ENCODE results near the gene C6orf62. TPM values are rescaled to one million over a fixed set of nuclear protein-coding genes. Genes with fewer than 3 reads are reported as not detected.
"Not testable (repeated sequence)": the region's sequence is repeated elsewhere in the genome, so short reads cannot be mapped to it uniquely, and the experiment has no call there.

C6orf62 gene
- total and polyA plus RNA-seq, 4 donors, result 29.6 to 58.6 (median 49.4) TPM

DNA sequence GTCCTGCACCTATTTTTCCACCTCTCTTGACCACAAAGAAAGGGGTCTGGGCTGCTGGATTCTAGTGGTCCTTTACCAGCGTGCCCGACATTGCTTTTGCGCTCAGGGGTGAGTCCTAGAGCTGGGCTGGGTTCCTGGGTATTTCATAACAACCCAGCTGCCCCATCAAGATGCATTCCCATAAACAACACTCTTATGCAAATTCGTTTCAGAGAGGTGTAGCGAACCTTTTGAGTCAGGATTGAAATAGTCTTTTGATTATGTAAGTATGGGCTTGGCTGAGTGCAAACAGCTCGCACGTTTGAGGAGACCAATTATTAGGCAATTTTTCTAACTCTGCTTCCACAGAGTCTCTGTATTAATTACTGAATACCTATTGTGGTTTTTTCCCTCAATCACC is 38.4 kb downstream of the C6orf62 start:
- no peak overlapping the region for H3K27ac ChIP-seq (ENCODE audit: low read depth in 1 of 2, low read length in 2 of 2)

DNA sequence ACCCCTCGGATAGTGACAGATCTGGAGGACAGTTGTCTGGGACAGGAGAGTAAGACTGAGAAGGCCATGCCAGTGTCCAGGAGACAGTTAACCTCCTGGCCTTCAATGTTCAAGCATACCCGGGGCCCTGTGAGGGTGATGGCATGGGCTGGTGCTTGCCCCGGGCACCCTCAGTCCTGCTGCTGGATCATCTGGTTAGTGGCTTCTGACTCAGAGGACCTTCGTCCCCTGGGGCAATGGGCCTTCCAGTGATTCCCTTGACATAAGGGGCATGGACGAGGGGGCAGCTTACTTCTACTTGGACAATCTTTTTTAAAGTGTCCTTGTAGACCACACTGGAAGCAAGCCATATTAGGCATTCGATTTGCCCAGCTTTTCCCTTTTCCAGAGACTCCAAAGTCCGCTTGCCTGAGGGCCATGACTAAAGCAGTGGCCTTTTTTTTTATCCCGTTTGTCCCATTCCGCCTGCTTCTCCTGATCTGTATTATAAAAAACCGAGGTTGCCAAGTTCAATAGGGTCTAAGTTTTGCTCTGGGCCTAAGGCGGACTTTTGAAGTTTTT is 40.1 kb downstream of the C6orf62 start:
- not testable (repeated sequence) for H3K36me3 ChIP-seq (ENCODE audit: control insufficient read depth in 4 of 4, insufficient read depth in 3 of 4, low read depth in 1 of 4, low read length in 3 of 4); H3K27me3 ChIP-seq (ENCODE audit: control insufficient read depth in 4 of 4, insufficient read depth in 4 of 4, low read length in 3 of 4); H3K9ac ChIP-seq (ENCODE audit: low read depth in 1 of 2, low read length in 2 of 2); H3K4me3 ChIP-seq (ENCODE audit: low read depth in 1 of 3, low read length in 3 of 3); H3K9me3 ChIP-seq (ENCODE audit: control insufficient read depth in 4 of 4, low read length in 3 of 4); DNase-seq (ENCODE audit: low spot score)
- WGBS, result 46% methylated on average over 11 of the region's 11 CpGs
- Histone ChIP-seq H3K27ac (ENCODE audit: low read depth in 1 of 2, low read length in 2 of 2) (peak overlapping the region; percentile 12 to 56), H3K4me1 (ENCODE audit: control insufficient read depth in 4 of 4, insufficient read depth in 4 of 4, low read length in 3 of 4) (peaks cover 2 to 34% (median 17%) of the 10 kb centered on the region in 4 donors)
- TF ChIP-seq JUND (IDR thresholded peaks at IDR 0.05) (peak; percentile 26 to 66), SP1 (IDR thresholded peaks at IDR 0.05) (peak; percentile 72), HNF4G (IDR thresholded peaks at IDR 0.05) (peak; percentile 45), HNF4A (conservative IDR thresholded peaks at IDR 0.05) (peak; percentile 87 to 88), RXRA (IDR thresholded peaks at IDR 0.05) (peak; percentile 50 to 62), YY1 (IDR thresholded peaks at IDR 0.05) (peak; percentile 58)
- TF ChIP-seq, protein P1, sequence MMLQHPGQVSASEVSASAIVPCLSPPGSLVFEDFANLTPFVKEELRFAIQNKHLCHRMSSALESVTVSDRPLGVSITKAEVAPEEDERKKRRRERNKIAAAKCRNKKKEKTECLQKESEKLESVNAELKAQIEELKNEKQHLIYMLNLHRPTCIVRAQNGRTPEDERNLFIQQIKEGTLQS (IDR thresholded peaks at IDR 0.05), result peak; percentile 32

More for the DNA sequence above, 38.4 kb downstream of the C6orf62 start:
- WGBS, result 52% methylated on average over 7 of the region's 7 CpGs
- DNase-seq (ENCODE audit: low spot score), result no peak
- Histone ChIP-seq H3K4me1 (ENCODE audit: control insufficient read depth in 4 of 4, insufficient read depth in 4 of 4, low read length in 3 of 4) (peaks cover 2 to 34% (median 17%) of the 10 kb centered on the region in 4 donors), H3K4me3 (ENCODE audit: low read depth in 1 of 3, low read length in 3 of 3) (no peak overlapping the region), H3K27me3 (ENCODE audit: control insufficient read depth in 4 of 4, insufficient read depth in 4 of 4, low read length in 3 of 4) (no peaks in the 10 kb centered on the region), H3K9me3 (ENCODE audit: control insufficient read depth in 4 of 4, low read length in 3 of 4) (no peaks in the 10 kb centered on the region), H3K9ac (ENCODE audit: low read depth in 1 of 2, low read length in 2 of 2) (no peak overlapping the region), H3K36me3 (ENCODE audit: control insufficient read depth in 4 of 4, insufficient read depth in 3 of 4, low read depth in 1 of 4, low read length in 3 of 4) (no peaks in the 10 kb centered on the region)
- peak in 1 of 2 donors; percentile 2 for TF ChIP-seq HNF4A (conservative IDR thresholded peaks at IDR 0.05)
- TF ChIP-seq, protein P2, sequence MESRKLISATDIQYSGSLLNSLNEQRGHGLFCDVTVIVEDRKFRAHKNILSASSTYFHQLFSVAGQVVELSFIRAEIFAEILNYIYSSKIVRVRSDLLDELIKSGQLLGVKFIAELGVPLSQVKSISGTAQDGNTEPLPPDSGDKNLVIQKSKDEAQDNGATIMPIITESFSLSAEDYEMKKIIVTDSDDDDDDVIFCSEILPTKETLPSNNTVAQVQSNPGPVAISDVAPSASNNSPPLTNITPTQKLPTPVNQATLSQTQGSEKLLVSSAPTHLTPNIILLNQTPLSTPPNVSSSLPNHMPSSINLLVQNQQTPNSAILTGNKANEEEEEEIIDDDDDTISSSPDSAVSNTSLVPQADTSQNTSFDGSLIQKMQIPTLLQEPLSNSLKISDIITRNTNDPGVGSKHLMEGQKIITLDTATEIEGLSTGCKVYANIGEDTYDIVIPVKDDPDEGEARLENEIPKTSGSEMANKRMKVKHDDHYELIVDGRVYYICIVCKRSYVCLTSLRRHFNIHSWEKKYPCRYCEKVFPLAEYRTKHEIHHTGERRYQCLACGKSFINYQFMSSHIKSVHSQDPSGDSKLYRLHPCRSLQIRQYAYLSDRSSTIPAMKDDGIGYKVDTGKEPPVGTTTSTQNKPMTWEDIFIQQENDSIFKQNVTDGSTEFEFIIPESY (IDR thresholded peaks at IDR 0.05), result no peak
- no peak for TF ChIP-seq YY1 (IDR thresholded peaks at IDR 0.05)
- TF ChIP-seq, protein P3, sequence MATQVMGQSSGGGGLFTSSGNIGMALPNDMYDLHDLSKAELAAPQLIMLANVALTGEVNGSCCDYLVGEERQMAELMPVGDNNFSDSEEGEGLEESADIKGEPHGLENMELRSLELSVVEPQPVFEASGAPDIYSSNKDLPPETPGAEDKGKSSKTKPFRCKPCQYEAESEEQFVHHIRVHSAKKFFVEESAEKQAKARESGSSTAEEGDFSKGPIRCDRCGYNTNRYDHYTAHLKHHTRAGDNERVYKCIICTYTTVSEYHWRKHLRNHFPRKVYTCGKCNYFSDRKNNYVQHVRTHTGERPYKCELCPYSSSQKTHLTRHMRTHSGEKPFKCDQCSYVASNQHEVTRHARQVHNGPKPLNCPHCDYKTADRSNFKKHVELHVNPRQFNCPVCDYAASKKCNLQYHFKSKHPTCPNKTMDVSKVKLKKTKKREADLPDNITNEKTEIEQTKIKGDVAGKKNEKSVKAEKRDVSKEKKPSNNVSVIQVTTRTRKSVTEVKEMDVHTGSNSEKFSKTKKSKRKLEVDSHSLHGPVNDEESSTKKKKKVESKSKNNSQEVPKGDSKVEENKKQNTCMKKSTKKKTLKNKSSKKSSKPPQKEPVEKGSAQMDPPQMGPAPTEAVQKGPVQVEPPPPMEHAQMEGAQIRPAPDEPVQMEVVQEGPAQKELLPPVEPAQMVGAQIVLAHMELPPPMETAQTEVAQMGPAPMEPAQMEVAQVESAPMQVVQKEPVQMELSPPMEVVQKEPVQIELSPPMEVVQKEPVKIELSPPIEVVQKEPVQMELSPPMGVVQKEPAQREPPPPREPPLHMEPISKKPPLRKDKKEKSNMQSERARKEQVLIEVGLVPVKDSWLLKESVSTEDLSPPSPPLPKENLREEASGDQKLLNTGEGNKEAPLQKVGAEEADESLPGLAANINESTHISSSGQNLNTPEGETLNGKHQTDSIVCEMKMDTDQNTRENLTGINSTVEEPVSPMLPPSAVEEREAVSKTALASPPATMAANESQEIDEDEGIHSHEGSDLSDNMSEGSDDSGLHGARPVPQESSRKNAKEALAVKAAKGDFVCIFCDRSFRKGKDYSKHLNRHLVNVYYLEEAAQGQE (IDR thresholded peaks at IDR 0.05), result no peak
- TF ChIP-seq HNF4G (IDR thresholded peaks at IDR 0.05), result no peak
- TF ChIP-seq SP1 (IDR thresholded peaks at IDR 0.05), result no peak

DNA sequence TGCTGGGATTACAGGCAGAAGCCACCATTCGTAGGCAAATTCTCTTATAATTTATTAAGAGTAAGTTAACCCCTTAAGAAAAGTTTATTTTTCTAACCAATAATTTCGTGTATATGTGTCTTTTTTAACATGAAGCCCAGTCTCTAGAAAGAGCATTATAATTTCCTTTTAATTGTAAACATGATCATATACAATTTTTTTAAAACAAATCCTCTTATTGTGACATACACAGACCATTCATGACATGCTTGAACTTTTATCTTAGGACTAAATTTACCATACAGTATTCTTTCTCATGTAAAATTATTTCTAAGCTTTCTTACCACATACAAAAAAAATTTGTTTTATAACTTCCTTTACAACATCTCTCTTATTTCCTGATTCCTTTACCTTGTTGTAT is 45.3 kb downstream of the C6orf62 start:
- no peak for DNase-seq (ENCODE audit: low spot score)
- Histone ChIP-seq H3K27ac (ENCODE audit: low read depth in 1 of 2, low read length in 2 of 2) (no peak overlapping the region), H3K27me3 (ENCODE audit: control insufficient read depth in 4 of 4, insufficient read depth in 4 of 4, low read length in 3 of 4) (no peaks in the 10 kb centered on the region), H3K9me3 (ENCODE audit: control insufficient read depth in 4 of 4, low read length in 3 of 4) (no peaks in the 10 kb centered on the region), H3K36me3 (ENCODE audit: control insufficient read depth in 4 of 4, insufficient read depth in 3 of 4, low read depth in 1 of 4, low read length in 3 of 4) (no peaks in the 10 kb centered on the region), H3K4me3 (ENCODE audit: low read depth in 1 of 3, low read length in 3 of 3) (no peak overlapping the region), H3K9ac (ENCODE audit: low read depth in 1 of 2, low read length in 2 of 2) (no peak overlapping the region), H3K4me1 (ENCODE audit: control insufficient read depth in 4 of 4, insufficient read depth in 4 of 4, low read length in 3 of 4) (peaks cover 4 to 48% (median 25%) of the 10 kb centered on the region in 4 donors)
- WGBS, result 68% methylated on average over 2 of the region's 2 CpGs
- TF ChIP-seq TAF1 (conservative IDR thresholded peaks at IDR 0.05), result no peak
- TF ChIP-seq RXRA (IDR thresholded peaks at IDR 0.05), result no peak
- no peak for TF ChIP-seq FOXA2 (IDR thresholded peaks at IDR 0.05)
- no peak for TF ChIP-seq GABPA (IDR thresholded peaks at IDR 0.05 in 1 of 2, conservative IDR thresholded peaks at IDR 0.05 in 1 of 2)
- TF ChIP-seq YY1 (IDR thresholded peaks at IDR 0.05), result no peak
- no peak for TF ChIP-seq FOXA1 (IDR thresholded peaks at IDR 0.05)
- TF ChIP-seq, protein P1 (IDR thresholded peaks at IDR 0.05), result no peak
- no peak for TF ChIP-seq SP1 (IDR thresholded peaks at IDR 0.05)
- no peak for TF ChIP-seq JUND (IDR thresholded peaks at IDR 0.05)
- no peak for TF ChIP-seq EGR1 (IDR thresholded peaks at IDR 0.05; ENCODE audit: low read depth in 2 of 2)
- TF ChIP-seq, protein P2 (IDR thresholded peaks at IDR 0.05), result no peak
- TF ChIP-seq, protein P4, sequence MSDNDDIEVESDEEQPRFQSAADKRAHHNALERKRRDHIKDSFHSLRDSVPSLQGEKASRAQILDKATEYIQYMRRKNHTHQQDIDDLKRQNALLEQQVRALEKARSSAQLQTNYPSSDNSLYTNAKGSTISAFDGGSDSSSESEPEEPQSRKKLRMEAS (IDR thresholded peaks at IDR 0.05), result no peak
- TF ChIP-seq HNF4G (IDR thresholded peaks at IDR 0.05), result no peak
- no peak for TF ChIP-seq NR2F2 (IDR thresholded peaks at IDR 0.05)

All from liver (tissue), 9 donors.